HG02870 (cell line): ENCODE data around the gene PLXNA1.

Experiments used
- ATAC-seq: cut with Tn5 transposase; IDR thresholded peaks from one replicate; pipeline ENCODE4 v1.9.1; 2021; ENCODE audit warnings: mild to moderate bottlenecking, moderate library complexity; ENCODE audit not compliant: unreplicated experiment

The PLXNA1 gene

GRCh38 chr3:126965526-126966080 lies 17.3 kb upstream of the PLXNA1 start:
- ATAC-seq, result no peak

- no peak for ATAC-seq
These were observed 15.5 kb upstream of the PLXNA1 start for GRCh38 chr3:126967386-126967785.

DNA sequence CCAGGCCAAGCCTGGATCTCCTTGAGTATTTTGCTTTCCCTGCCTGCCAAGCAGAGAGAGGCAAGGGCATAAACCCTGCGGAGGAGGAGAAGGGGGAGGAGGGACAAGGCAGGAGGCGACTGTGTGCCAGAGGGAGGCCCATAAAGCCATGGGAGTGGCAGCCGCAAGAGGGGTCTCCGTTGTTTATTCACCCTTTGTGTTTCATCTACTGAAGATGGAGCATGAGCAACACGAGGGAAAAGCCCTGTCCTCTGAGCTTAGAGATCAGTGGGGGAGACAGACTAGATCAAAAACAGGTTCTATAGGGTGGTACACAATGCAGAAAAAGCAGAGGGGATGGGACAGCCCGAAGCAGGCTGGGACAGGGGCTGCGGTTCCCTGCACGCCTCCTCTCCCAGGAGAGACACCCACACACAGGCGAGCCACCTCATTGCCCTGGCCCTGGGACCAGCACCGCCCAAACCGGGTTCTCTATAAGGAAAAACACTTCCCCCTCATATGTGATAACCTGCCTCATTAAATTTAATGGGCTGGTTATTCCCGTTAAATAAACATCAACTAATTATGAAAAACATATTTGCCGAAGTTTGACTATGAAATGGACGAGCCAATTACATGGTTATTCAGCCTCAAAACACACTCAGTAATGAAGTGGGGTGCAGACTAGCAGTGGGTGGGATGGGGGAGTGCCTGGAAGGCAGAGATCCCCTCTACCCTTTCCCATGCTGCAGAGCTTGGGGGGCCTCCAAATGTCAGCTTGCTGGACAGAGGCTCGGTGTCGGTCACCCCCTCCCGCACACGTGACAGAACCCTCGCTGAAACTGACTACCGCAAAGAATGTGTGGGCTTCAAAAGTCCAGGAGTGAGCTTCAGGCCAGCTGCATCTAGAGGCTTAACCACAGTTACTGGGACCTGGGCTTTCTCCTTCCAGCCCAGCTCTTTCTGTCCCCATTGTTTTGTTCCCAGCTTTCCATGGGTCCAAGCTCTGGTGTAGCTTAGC lies 14.2 kb upstream of the PLXNA1 start:
- ATAC-seq, result no peak

DNA sequence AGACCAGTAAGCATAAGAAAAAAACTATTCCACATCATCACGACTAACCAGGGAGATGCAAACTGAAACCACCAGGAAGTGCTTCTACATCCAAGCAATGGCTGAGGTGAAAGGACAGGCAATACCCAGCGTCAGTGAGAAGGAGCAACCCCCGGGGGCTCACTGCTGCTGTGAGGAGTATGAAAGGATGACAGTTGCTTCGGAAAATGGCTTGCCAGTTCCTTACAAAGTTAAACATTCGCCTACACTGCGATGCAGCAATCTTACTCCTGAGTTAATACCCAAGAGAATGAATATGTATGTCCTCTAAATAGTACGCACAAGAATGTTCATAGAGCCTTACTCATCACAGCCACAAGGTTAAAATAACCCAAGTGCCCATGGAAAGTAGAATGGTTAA lies 13.3 kb upstream of the PLXNA1 start:
- no peak for ATAC-seq

GRCh38 chr3:126970101-126970500 lies 12.8 kb upstream of the PLXNA1 start:
- ATAC-seq, result no peak

- ATAC-seq, result no peak
These were observed 12.0 kb upstream of the PLXNA1 start for GRCh38 chr3:126970921-126971320.

- no peak for ATAC-seq
These were observed 11.0 kb upstream of the PLXNA1 start for GRCh38 chr3:126971891-126972351.

DNA sequence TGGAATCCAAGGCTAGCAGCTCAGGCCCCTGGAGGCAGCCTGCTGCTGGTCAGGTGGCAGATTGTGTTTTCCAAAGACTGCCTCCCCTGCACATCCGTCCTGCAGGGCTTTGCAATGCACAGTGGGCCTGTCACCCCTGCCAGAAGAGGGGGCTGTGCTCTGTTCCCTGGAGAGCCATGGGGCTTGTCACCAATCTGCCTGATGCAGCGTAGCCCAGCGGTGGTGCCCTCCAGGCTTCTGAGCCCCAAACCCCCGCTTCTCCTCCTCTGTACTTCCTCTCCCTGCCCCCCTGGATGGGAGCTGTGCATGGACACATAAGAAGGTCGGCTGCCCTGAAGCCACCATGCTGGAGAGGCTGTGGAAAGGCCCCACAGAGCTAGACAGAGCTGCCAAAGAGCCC lies 10.0 kb upstream of the PLXNA1 start:
- ATAC-seq, result no peak

DNA sequence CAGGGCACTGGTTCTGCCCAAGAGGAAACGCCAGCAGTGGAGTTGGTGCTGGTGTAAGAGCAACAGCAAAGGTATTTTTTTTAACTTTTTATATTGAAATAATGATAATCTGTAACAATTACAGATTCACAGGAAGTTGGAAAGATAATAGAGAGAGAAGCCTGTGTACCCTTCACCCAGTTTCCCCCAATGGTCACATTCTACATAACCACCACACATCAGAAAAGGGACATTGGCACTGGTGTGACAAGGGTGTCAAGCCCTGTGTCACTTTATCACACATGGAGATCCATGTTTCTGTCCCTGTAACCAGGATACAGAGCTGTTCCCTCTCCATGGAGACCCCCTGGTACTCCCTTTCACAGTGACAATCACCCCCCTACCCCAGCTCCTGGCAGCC lies 9.1 kb upstream of the PLXNA1 start:
- ATAC-seq, result no peak

- ATAC-seq, result no peak
These were observed 8.2 kb upstream of the PLXNA1 start for GRCh38 chr3:126974756-126975155.

- no peak for ATAC-seq
These were observed 6.0 kb upstream of the PLXNA1 start for GRCh38 chr3:126976906-126977305.

DNA sequence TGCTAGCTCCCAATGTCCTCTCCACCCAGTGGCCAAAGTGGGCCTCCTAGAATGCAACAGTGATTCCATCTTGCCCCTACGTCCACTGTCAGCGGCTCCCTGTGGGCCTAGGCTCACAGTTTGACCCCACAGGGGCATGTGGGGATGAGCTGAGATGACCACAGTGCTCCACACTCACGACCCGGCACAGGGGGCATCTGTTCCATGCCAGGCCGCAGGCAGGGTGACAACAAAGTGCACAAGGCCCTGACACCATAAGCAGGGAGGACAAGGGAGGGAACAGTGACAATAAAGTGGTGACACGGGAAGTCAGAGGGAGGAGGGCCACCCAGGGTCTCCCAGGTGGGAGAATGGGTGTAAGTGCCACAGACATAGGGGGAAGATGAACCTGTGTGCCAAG lies 5.1 kb upstream of the PLXNA1 start:
- no peak for ATAC-seq

DNA sequence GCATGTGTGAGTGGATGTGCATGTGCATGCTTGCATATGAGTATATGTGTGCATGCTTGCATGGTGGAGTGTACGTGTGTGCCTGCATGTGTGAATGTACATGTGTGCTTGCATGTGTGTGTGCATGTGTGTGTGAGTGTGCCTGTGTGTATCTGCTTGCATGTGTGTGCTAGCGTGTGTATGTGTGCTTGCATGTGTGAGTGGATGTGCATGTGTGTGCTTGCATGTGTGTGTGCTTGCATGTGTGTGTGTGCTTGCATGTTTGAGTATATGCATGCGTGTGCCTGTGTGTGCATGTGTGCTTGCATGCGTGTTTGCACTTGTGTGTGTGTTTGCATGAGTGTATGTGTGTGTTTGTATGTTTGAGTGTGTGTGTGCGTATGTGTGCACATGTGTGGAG lies 4.6 kb upstream of the PLXNA1 start:
- ATAC-seq, result no peak

GRCh38 chr3:126979046-126979628 lies 3.8 kb upstream of the PLXNA1 start:
- no peak for ATAC-seq

DNA sequence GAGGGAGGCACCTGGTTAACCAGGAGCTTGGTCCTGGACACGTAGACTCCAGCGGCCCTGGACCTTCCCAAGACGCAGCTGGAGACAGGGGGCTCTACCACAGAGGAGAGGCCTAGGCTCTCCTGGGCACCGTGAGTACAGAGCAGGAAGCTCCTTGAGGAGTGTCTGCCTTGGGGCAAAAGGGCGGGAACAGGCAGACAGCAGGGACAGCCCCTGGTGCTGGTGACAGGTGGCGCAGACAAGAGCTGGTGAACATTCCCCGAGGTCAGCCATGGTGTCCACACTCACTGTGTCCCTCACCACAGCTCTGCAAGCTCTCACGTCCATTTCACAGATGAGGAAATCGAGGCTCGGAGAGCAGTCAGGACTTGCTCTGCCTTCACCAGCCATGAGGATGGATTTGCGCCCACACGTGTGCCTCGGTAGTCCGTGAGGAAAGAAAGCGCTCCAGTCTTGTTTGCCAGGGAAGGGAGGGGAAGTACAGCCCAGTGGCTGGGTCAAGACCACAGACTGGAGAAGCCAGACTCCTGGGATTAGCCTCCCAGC lies 2.6 kb upstream of the PLXNA1 start:
- ATAC-seq, result no peak

GRCh38 chr3:126982126-126982470 lies 817 bp upstream of the PLXNA1 start:
- ATAC-seq, result peak; percentile 44

- ATAC-seq, result no peak
These were observed 349 bp downstream of the PLXNA1 start for GRCh38 chr3:126983276-126983652.

DNA sequence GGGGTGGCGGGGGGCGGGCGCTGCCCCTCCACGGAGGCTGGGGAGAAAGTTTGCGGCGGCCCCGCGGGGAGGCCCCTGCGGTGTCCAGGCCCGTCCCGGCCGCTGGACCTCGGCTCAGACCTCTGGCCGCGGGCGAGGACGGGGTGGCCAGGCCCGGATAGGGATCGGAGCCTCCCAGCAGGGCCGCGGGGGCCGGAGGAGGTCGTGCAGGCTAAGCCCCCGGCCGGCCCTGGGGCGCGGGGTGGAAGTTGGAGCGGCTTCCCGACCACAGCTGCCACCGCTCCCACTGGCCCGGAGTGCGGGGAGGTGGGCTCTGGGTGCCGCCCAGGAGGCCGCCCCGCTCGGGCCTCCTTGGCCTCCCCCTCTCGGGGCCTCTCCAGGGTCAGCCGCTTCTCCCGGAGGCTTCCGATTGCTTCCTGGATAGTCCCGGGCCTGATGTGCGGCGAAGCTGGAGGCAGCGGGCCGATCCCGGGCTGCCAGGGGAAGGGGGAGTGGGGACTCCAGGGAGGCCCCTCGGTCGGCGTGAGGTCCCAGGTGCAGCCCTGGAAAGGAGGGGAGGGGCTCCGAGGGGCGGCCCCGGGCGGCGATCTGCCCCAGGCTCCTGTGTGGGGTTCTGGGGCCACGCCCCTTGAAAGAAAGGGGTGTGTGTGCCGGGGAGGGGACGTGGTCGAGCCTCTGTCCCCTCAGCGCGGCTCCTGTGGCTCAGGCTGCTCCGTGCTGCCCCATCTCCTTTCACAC lies 907 bp downstream of the PLXNA1 start:
- ATAC-seq, result no peak

- no peak for ATAC-seq
These were observed 1.6 kb downstream of the PLXNA1 start for GRCh38 chr3:126984391-126985131.
